ENCODE results near the gene C18orf63.

C18orf63 gene

DNA sequence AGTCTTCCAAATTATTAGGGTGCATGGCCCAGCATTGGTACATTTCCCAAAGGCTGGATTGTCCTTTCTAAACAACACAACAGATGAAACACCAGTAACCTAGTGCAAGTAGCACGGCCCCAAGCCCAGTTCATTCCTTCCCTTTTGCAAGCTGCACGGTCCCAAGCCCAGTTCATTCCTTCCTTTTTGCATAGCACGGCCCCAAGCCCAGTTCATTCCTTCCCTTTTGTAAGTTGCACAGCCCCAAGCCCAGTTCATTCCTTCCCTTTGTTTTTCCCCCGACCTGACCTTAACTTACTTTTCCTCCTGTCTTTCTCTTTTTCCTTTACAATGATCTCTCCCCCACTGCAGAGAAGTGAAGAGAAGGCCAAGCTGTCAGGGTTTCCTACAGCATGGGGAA is 60.9 kb downstream of the C18orf63 start:
- DNase-seq (ENCODE audit: low read depth in 2 of 2): no peak

DNA sequence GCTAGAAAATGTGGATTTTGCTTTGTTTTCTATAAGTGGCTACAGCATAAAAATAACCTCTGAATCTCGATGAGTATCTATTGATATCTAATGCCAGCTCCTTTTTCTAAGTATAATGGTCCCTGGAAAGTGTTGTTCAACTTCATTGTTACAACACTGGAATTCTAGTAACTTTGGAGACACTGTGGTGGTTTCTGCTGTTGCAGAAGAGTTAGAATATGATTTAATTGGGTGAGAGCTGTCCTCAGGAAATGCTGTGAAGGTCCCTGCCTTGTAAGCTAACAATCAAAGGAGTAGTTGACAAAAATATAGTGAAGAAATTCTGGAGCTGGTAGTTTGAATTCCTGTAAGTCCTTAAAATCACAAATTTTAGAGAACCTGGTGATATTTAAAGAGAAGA is 62.1 kb downstream of the C18orf63 start:
- no peak for DNase-seq (ENCODE audit: low read depth in 2 of 2)

DNA sequence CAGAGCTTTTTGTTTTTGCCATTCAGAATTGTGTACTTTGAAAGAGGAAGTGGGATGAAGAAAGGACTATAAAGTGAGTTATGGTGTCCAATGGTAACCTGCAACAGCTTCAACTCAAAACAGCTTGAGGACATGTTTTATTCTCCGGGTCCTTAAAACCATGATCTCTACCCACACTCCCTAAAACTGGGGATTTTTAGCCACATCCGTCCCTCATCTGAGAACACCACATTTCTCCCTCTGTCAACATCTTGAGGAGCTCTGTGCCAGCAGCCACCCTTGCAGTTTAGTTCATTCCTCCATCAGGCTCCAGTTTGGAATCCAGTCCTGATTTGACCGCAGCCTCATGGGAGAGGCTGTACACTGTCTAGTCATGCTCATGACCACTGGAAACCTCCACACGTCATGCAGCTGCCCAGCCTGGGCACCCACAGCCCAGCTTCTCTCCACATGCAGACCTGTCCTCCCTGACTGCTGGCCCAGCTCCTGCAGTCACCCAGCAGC is 62.6 kb downstream of the C18orf63 start:
- no peak for DNase-seq (ENCODE audit: low read depth in 2 of 2)

DNA sequence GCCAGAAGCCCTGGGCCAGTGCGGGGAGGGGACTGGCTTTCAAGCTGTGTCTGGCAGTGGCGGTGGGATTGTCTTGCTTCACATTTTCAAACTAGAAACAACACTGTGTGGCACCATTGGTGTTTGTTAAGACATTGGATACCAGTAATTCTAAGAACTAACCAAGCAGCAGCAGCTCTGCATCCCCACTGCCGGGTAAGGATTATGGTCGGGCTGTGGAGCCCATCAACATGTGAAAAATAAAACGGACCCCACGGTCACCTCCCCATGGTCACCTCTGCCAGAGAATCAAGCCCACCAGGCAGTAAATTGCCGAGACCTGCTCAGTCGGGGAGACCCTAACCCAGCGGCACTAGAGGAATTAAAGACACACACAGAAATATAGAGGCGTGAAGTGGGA is 65.3 kb downstream of the C18orf63 start:
- DNase-seq (ENCODE audit: low read depth in 2 of 2): no peak

DNA sequence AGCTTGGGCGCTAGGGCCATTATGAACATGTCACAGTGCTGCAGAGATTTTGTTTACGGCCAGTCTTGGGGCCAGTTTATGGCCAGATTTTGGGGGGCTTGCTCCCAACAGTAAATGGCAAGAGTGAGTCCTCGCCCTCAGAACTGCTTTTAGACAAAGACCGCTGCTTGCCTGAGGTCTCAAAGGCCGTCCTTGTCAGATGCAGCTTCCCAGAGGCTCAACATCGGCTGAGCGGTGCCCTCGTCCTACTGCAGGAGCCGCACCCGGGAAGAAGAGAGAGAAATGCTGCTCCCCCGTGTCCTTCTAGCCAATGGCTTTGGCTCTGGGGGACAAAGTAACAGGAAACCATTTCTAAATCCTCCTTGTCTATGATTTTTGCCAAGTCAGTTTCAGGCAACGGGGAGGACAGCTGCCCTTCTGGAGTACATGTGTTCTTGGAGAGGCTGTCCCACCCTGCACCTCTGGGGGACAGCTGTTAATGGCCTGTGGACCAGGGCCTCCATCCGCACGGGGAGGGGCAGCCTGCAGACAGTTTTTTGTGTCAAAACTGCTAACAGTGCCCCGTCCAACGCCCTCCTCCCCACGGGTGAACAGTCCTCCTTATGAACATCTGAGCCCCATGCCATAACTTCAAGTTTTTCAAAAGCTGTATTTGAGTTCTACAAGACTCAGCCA is 66.1 kb downstream of the C18orf63 start:
- no peak for DNase-seq (ENCODE audit: low read depth in 2 of 2)

DNA sequence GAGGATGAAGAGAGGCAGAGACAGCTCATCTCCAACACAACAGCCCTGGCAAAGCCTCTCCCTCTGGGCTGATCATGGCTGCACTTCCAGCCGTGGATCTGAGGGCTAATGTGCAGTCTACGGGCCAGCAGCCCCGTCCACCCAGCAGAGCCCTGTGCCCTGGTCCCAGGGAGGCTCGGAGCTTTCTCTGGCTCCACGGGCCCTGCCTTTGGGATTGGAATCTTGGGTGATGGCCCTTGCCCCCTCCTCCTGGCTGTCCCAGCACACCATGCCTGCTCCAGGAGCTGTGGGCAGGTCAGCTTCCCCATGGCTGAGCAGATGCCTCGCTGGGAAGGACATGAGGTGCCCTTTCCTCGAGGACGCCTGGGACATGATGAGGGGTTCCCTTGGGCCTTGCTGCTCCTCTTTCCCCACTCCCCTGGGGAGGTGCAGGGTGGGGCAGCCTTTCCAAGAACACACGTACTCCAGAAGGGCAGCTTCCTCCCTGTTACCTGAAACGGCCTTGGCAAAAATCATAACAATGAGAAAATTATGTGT is 66.9 kb downstream of the C18orf63 start:
- DNase-seq (ENCODE audit: low read depth in 2 of 2): no peak

DNA sequence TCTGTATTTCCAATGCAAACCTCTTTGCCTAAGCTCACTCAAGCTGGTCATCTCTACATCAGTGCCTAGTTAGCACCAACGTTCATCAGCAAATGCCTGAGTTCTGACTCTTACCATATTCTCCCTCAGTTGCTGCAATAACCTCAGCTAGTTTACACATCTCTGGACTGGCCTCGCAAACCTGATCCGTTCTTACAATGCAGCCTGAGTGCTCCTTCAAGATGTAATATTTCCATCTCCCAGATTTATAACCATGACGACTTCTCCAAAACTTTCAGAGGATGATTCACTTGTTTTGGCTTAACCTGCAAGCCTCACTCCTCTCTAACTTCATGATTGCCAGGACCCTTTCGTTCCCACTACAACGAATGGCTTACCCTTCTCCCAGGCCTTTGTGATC is 71.7 kb downstream of the C18orf63 start:
- no peak for DNase-seq (ENCODE audit: low read depth in 2 of 2)

DNA sequence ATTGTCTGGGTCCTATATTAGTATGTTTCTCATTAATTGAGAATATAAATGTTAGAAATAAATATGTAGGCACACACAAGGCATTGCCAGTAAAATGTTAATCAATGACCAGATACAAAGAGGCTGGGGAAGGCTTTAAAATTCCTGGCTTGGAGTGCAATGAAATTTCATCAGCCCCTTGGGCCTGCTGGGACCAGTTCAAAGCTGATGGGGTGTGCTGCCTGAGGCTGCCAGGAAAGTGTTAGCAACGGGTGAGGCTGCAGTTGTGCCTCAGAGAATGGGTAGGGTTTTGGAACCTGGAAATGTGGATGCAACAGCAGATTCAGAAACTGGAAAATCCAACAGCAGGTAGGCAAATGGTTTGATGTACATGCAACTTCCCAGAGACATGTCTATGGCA is 72.6 kb downstream of the C18orf63 start:
- DNase-seq (ENCODE audit: low read depth in 2 of 2): no peak

DNA sequence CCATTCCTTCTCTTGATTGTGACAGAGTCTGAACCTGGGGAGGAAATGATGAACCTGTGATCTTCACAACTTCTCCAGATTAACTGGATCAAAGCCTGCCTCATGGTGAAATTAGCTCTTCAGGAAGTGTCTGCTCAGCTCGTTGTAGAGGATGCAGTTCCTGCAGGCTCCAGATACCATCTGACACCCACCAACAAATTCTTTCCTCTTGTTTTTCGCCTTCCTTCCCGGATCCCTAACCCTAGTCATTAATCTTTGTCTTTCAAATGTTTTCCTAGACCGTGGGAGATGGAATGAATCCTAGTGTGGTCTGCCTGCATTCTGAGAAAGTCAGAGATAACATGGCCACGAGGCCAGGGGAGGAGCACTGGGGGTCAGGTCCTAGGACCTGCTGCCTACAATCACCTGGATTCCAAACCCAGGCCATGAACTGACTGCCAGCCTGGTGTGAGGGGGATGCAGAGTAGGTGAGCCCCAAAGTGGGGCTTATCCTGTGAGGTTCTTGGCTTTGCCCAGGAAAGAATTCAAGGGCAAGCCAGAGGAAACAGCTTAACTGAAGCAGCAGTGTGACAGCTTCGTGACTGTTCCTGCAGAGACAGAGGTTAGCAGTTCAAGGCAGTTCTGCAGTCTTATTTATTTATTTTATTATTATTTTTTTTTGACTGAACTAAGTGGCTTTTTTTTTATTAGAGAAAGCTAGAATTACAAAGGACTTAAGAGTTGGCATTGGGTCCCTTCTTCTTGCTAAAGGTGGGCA is 73.7 kb downstream of the C18orf63 start:
- DNase-seq (ENCODE audit: low read depth in 2 of 2): no peak

DNA sequence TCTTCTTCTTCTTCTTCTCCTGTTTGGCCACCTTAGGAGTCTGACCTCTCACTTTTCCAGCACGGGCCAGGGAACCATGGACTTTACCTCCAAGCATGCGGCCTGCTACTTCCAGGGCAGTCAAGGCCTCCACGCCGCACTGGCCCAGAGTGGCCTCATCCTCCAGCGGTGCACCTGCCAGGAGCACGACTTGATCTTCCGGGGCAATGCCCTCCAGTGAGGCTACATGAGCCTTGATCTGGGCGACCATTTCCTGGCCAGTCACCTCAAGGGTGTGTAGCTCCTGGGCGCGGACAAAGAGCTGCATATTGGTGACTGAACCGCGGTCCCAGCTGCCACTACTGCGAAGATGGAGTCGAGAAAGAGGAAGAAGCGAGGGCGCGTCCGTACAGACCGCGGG is 74.4 kb downstream of the C18orf63 start:
- DNase-seq (ENCODE audit: low read depth in 2 of 2): no peak

DNA sequence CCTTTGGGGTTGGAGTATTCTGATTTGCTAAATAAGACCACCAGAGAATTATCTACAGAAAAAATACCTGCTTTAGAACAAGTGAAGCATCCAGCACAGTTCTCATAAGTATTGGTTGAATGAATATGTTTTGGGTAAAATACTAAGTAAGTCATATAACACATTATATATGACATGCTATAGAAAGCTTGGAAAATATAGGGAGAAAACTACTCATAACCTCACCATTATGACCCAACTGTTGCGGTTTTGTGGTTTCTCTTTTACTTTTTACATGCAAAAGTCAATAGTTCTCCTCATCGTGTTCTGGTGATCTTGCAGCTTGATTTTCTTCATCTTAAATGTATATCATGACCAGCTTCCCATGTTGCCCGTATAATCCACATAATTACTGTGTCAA is 75.3 kb downstream of the C18orf63 start:
- DNase-seq (ENCODE audit: low read depth in 2 of 2): no peak

DNA sequence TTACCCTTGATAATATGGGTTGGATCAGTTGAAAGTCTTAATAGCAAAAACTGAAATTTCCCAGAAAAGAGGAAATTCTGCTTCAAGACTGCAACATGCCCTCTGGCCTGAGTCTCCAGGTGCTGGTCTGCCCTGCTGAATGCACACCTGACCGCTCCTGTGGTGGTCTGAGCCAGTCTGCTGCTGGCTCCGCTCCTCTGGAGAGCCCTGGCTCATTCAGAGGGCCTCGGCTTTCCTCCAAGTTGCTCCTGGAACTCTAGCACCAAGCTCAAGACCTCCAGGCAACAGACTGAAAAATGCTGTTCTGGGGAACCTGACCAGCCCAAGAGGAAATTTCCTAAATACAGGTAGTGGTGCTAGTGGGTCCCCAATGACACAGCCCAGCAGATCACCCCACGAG is 76.7 kb downstream of the C18orf63 start:
- no peak for DNase-seq (ENCODE audit: low read depth in 2 of 2)

DNA sequence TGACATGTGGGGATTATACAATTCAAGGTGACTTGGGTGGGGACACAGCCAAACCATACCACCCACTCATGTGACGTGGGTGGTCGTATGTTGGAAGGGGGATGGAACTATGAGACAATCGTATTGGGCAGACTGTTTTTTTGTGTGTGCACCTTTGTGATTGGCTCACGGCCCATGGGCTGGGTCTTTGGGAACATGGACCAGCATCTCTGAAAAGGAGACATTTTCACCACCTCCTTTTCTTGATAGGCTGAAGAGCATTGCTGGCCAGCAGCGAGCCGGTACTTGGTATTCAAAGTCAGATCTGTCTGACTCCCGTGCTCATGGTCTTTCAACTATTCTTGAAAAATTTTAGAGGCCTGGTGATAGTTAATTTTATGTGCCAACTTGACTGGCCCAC is 79.4 kb downstream of the C18orf63 start:
- DNase-seq (ENCODE audit: low read depth in 2 of 2): no peak

DNA sequence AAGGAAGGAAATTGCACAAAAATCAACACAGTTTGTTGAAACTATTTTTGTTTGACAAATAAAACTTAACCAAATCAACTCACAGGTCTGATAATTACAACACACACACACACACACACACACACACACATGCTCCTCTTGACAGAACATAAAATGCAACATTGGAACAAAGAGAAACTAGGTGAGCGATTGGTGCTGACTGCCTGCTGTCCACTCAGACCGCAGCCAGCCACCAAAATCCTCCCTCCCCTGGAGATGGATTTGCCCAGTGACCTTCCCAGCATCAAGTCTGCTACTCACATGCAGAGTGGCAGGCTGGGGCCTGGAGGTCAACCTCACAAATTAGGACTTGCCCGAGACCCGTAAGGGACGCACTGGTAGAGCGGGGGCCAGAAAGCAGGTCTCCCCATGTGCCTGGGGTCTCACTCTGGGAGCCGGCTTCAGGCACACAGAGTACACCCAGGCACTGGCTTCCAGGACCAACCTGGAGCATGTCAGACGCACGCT is 80.1 kb downstream of the C18orf63 start:
- DNase-seq (ENCODE audit: low read depth in 2 of 2): no peak

DNA sequence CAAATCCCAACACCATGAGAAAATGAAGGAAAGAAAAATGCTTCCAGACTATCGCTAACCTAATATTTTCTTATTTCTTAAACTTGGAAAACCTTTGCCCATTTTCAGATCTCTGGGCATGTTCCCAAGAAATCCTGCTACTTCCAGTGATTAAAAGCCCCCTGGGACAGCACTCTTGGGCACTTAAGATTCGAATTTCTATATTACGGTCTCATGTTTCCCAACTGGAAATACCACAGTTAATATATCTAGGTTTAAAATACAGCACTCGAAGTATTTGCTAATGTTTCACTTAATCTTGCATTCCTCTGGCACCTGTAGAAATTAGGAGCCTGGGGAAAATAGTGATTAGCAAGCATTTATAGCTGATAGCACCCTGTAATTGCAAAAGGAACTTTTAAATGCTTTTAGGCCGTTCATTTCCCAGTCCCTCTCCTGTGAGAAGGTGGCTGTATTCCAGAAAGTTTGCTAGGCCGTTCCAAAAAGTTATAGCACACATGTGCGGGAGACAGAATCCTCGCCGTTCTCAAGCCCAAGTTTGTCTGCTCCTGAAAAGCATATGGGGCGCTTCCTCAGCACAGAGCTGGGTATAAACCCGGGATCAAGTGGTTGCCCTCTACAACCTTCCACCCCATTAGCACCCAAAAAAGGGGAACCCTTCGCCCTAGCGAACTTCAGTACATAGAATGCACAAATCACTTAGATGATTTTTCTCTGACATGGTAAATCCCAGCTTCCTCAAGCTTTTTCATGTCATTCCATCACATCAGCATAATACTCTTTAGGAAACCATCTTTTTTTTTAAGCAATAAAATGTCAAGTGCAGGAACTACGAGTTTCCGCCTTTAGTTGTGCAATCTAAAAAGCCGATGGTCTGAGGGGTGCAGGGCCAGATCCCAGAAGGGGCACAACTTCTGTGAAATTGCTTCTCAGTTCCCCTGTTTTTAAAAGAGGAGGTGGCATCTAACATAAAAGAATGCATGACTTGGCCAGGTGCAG is 80.8 kb downstream of the C18orf63 start:
- DNase-seq (ENCODE audit: low read depth in 2 of 2): no peak

DNA sequence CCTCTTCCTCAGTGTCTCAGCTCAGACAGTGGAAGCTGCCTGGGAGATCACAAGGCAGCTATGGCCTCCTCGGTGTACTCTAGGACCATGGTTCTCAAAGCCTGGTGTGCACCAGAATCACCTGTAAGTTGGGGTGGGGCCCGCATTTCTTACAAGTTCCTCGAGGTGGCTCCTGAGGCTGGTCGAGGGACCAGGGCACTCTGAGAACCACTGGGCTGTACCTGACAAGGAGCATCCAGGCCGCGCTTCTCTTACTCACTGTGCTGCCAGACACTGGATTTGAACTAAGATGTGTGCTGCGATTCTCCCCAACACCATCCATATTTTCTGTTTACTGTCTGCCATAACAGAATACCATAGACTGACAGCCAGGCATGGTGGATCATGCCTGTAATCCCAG is 81.9 kb downstream of the C18orf63 start:
- no peak for DNase-seq (ENCODE audit: low read depth in 2 of 2)

DNA sequence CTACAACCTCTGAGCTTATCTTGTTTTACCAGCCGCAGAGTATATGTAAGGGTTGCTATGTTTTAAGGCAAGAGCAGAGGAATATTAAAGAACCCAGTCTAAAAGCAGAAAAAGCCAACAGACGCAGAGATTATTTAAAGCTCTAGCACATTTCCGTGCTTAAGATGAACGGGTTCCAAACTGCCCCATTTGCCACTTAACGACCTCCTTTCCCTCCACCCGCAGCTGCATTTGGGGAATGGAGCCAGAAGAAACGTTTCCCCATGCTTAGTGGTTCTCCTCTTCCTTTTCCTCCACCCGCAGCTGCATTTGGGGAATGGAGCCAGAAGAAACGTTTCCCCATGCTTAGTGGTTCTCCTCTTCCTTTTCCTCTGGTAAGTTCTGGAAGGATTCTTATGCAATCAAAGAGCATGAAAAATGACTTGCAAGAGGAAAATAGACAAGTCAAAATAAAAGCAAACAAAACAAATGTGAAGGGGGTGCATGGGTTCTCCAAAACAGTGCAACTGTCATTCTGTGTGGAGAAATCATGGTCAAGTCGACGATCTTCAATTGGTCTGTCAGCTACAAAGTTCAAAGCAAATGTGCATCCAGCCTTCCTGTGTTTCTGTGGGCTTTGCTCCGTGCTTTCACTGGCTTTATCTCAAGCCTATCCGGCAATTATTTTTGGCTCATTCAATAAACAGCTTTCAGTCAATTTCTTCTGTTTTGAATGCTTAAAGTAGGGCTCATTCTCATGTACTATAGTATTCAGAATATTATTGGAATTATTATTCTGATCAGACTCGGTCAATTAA is 83.7 kb downstream of the C18orf63 start:
- no peak for DNase-seq (ENCODE audit: low read depth in 2 of 2)

DNA sequence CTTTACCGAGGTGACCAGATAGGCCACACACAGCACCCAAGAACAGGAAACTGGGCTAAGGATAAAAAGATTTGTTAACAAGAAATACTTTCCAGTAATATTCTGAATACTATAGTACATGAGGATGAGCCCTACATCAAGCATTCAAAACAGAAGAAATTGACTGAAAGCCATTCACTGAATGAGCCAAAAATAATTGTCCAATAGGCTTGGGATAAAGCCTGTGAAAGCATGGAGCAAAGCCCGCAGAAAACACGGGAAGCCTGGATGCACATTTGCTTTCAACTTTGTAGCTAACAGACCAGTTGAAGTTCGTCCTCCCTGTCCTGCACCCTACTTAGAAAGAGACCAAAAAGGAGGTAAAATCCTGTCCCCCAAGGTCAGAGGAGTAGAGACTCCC is 85.2 kb downstream of the C18orf63 start:
- DNase-seq (ENCODE audit: low read depth in 2 of 2): no peak

DNA sequence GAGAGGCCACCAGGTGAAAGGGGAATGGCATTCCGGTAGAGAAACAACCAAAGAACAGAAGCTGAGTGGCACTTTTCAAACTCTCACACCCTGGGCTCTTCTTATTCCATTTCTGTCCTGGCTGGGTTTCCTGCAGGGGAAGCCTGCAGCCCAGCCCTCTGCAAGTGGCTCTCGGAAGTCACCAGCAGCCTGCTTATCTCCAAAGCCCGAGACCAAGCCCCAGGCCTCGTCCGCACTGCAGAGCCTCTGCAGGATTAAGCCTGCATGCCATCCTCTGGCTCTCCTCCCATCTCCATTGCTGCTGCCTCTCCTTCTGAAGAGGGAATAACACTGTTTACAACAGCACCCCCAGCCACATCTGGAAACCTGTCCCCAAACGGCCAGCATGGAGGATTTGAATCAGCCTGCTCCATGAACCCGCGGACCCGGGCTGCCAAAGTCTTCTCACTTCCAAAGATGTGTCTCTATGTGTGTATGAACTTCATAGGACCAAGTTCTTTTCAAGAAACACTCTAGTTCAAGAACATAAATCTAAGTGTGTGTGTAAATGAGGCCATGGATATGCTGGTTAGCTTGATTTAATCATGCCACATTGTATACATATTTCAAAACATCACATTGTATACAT is 87.3 kb downstream of the C18orf63 start:
- DNase-seq (ENCODE audit: low read depth in 2 of 2): no peak

DNA sequence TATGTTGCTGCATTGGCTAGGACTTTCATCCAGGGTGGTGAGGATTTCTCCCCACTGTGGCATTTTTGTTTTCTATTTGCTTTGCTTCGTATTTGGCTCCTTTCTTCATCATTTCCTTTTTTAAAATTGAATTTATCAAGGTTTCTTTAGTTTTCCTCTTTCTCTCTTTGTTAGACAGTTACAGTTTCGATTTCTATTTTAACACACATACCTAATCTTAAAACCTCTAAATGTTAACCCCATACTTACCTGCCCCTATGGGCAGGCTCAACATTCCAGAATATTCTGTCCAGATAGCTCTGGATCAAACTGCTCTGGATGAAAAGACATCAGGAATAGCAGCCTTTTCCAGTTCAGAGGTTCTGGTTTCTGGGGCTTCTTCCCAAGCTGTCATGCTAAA is 92.2 kb downstream of the C18orf63 start:
- DNase-seq (ENCODE audit: low read depth in 2 of 2): no peak

All from stimulated activated CD8-positive, alpha-beta memory T cell treated with anti-CD3 and anti-CD28 coated beads, Interleukin-2, amount 100 ng/mL, for 48 hours (primary cell).